Epithelial cell of proximal tubule (primary cell): ENCODE data around the gene MCF2L2. TPM values are rescaled to one million over a fixed set of nuclear protein-coding genes. Genes with fewer than 3 reads are reported as not detected.

Source experiments
- DNase-seq: peaks from one replicate; pipeline ENCODE4 v3.0.0-alpha.2; 2011; ENCODE audit warnings: low read depth
- H3K4me3 ChIP-seq: 2 replicates; pipeline ENCODE4 v1.5.1; 2011; ENCODE audit warnings: low read depth, mild to moderate bottlenecking, low read length
- CTCF ChIP-seq: conservative IDR thresholded peaks from 2 replicates; pipeline ENCODE4 v1.5.1; 2012; ENCODE audit warnings: low read depth, mild to moderate bottlenecking, low read length
- total RNA-seq: library from RNA; depleted of rRNA; stranded (reverse); fragments of >200 nt; gene quantifications from 2 replicates; pipeline ENCODE4 v1.2.3, GENCODE V29; 2015

Gene MCF2L2
- total RNA-seq, 1 donor from 2014 or later, result 0.58 TPM

- H3K4me3 ChIP-seq, result no peak overlapping the region
- DNase-seq, result no peak
- no peak for TF ChIP-seq CTCF
Measured at GRCh38 chr3:183338520-183338919, 89.9 kb downstream of the MCF2L2 start.

- no peak for DNase-seq
- H3K4me3 ChIP-seq, result no peak overlapping the region
- TF ChIP-seq CTCF, result no peak
Measured at GRCh38 chr3:183332487-183332886, 95.9 kb downstream of the MCF2L2 start.

- H3K4me3 ChIP-seq, result no peak overlapping the region
- no peak for DNase-seq
- no peak for TF ChIP-seq CTCF
Measured at GRCh38 chr3:183331498-183331897, 96.9 kb downstream of the MCF2L2 start.

GRCh38 chr3:183330881-183331280, 97.5 kb downstream of the MCF2L2 start:
- DNase-seq, result no peak
- TF ChIP-seq CTCF, result no peak
- no peak overlapping the region for H3K4me3 ChIP-seq

GRCh38 chr3:183329543-183329942, 98.9 kb downstream of the MCF2L2 start:
- H3K4me3 ChIP-seq, result no peak overlapping the region
- no peak for DNase-seq
- no peak for TF ChIP-seq CTCF

GRCh38 chr3:183328823-183329222, 99.6 kb downstream of the MCF2L2 start:
- TF ChIP-seq CTCF, result no peak
- DNase-seq, result peak; percentile 44
- no peak overlapping the region for H3K4me3 ChIP-seq

GRCh38 chr3:183328164-183328563, 100.3 kb downstream of the MCF2L2 start:
- no peak for TF ChIP-seq CTCF
- no peak for DNase-seq

More at GRCh38 chr3:183328164-183328563, 100.3 kb downstream of the MCF2L2 start:
- H3K4me3 ChIP-seq, result no peak overlapping the region
